ENCODE results near the gene SERPINB10. TPM values are rescaled to one million over a fixed set of nuclear protein-coding genes. Genes with fewer than 3 reads are reported as not detected.

The SERPINB10 gene
- total RNA-seq, 1 experiment from 2014 or later, result not detected

DNA sequence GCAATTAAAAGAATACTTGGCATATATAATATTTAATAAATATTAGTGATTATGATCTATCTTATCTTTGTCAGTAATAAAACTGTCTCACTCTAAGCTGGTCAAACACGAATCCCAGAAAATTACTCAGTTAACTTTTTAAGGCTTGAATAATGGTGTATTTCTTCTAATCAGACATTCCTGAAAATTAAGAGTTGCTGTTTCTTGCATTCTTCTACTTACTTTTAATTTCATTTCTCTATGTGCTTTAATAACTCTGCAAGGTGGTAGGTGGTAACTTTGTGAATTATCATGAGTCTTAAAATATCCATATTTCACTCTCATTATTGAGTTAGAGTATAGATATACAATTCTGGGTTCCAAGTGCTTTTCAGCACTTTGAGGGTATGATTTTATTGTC, 3.1 kb upstream of the SERPINB10 start:
- intact Hi-C loops (cut with micrococcal nuclease), result no loop called here
- no peak for ATAC-seq
- no peak overlapping the region for H3K4me2 ChIP-seq (ENCODE audit: low read length)
- BruUV-seq (replicated peaks), result no TSS peak
- H3K27me3 ChIP-seq (ENCODE audit: insufficient read depth, low read length), result no peaks in the 10 kb centered on the region
- H3K9me3 ChIP-seq (ENCODE audit: control insufficient read depth in 1 of 2, insufficient read depth in 1 of 2, low read depth in 1 of 2, low read length in 2 of 2), result no peaks in the 10 kb centered on the region
- H3K79me2 ChIP-seq (ENCODE audit: insufficient read depth, low read length), result no peaks in the 10 kb centered on the region
- H4K20me1 ChIP-seq (ENCODE audit: insufficient read depth), result no peaks in the 10 kb centered on the region
- ChIA-PET CTCF (no interaction called here), RAD21 (ENCODE audit: low non-redundant PET in 1 of 2, low total read pairs in 2 of 2, uncharacterized antibody in 2 of 2, unreplicated experiment in 2 of 2) (no interaction called here), POLR2A (no interaction called here)
- no peaks in the 10 kb centered on the region for H3K9me2 ChIP-seq (ENCODE audit: insufficient read depth)
- TF ChIP-seq, protein P1, sequence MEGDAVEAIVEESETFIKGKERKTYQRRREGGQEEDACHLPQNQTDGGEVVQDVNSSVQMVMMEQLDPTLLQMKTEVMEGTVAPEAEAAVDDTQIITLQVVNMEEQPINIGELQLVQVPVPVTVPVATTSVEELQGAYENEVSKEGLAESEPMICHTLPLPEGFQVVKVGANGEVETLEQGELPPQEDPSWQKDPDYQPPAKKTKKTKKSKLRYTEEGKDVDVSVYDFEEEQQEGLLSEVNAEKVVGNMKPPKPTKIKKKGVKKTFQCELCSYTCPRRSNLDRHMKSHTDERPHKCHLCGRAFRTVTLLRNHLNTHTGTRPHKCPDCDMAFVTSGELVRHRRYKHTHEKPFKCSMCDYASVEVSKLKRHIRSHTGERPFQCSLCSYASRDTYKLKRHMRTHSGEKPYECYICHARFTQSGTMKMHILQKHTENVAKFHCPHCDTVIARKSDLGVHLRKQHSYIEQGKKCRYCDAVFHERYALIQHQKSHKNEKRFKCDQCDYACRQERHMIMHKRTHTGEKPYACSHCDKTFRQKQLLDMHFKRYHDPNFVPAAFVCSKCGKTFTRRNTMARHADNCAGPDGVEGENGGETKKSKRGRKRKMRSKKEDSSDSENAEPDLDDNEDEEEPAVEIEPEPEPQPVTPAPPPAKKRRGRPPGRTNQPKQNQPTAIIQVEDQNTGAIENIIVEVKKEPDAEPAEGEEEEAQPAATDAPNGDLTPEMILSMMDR (IDR thresholded peaks at IDR 0.05 in 2 of 3, conservative IDR thresholded peaks at IDR 0.05 in 1 of 3; ENCODE audit: borderline replicate concordance in 1 of 3, insufficient read depth in 1 of 3, low read depth in 2 of 3, low read length in 2 of 3), result no peak
- no peak for TF ChIP-seq FOSL1 (IDR thresholded peaks at IDR 0.05; ENCODE audit: low read depth)
- no peak for TF ChIP-seq CBX3 (IDR thresholded peaks at IDR 0.05; ENCODE audit: low read depth)
- TF ChIP-seq EZH2 (IDR thresholded peaks at IDR 0.05), result no peak
- TF ChIP-seq, protein P2, sequence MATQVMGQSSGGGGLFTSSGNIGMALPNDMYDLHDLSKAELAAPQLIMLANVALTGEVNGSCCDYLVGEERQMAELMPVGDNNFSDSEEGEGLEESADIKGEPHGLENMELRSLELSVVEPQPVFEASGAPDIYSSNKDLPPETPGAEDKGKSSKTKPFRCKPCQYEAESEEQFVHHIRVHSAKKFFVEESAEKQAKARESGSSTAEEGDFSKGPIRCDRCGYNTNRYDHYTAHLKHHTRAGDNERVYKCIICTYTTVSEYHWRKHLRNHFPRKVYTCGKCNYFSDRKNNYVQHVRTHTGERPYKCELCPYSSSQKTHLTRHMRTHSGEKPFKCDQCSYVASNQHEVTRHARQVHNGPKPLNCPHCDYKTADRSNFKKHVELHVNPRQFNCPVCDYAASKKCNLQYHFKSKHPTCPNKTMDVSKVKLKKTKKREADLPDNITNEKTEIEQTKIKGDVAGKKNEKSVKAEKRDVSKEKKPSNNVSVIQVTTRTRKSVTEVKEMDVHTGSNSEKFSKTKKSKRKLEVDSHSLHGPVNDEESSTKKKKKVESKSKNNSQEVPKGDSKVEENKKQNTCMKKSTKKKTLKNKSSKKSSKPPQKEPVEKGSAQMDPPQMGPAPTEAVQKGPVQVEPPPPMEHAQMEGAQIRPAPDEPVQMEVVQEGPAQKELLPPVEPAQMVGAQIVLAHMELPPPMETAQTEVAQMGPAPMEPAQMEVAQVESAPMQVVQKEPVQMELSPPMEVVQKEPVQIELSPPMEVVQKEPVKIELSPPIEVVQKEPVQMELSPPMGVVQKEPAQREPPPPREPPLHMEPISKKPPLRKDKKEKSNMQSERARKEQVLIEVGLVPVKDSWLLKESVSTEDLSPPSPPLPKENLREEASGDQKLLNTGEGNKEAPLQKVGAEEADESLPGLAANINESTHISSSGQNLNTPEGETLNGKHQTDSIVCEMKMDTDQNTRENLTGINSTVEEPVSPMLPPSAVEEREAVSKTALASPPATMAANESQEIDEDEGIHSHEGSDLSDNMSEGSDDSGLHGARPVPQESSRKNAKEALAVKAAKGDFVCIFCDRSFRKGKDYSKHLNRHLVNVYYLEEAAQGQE (IDR thresholded peaks at IDR 0.05; ENCODE audit: low read depth), result no peak
- no peak for TF ChIP-seq JUND (IDR thresholded peaks at IDR 0.05)
- TF ChIP-seq EGR1 (IDR thresholded peaks at IDR 0.05; ENCODE audit: low read depth), result no peak
- no peak for TF ChIP-seq SP1 (IDR thresholded peaks at IDR 0.05; ENCODE audit: low read depth)
- TF ChIP-seq SIN3A (IDR thresholded peaks at IDR 0.05; ENCODE audit: low read depth), result no peak
- TF ChIP-seq ZNF274 (IDR thresholded peaks at IDR 0.05; ENCODE audit: low read depth, low read length), result no peak
- TF ChIP-seq ZFX (IDR thresholded peaks at IDR 0.05), result no peak
- TF ChIP-seq, protein P3, sequence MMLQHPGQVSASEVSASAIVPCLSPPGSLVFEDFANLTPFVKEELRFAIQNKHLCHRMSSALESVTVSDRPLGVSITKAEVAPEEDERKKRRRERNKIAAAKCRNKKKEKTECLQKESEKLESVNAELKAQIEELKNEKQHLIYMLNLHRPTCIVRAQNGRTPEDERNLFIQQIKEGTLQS (IDR thresholded peaks at IDR 0.05), result no peak
- TF ChIP-seq, protein P4, sequence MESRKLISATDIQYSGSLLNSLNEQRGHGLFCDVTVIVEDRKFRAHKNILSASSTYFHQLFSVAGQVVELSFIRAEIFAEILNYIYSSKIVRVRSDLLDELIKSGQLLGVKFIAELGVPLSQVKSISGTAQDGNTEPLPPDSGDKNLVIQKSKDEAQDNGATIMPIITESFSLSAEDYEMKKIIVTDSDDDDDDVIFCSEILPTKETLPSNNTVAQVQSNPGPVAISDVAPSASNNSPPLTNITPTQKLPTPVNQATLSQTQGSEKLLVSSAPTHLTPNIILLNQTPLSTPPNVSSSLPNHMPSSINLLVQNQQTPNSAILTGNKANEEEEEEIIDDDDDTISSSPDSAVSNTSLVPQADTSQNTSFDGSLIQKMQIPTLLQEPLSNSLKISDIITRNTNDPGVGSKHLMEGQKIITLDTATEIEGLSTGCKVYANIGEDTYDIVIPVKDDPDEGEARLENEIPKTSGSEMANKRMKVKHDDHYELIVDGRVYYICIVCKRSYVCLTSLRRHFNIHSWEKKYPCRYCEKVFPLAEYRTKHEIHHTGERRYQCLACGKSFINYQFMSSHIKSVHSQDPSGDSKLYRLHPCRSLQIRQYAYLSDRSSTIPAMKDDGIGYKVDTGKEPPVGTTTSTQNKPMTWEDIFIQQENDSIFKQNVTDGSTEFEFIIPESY (IDR thresholded peaks at IDR 0.05; ENCODE audit: extremely low read depth, insufficient replicate concordance, low read length), result no peak
- TF ChIP-seq CEBPB (IDR thresholded peaks at IDR 0.05; ENCODE audit: low read depth), result no peak
- TF ChIP-seq POLR2A (IDR thresholded peaks at IDR 0.05; ENCODE audit: borderline replicate concordance, extremely low read depth, insufficient read depth, insufficient read length), result no peak
- TF ChIP-seq POLR2AphosphoS5 (IDR thresholded peaks at IDR 0.05; ENCODE audit: low read depth, low read length), result no peak
- no peak for TF ChIP-seq SRF (IDR thresholded peaks at IDR 0.05; ENCODE audit: low read depth)
- DNase-seq (ENCODE audit: low read depth, low spot score), result no peak
- no peaks in the 10 kb centered on the region for H3K4me1 ChIP-seq (ENCODE audit: control insufficient read depth in 1 of 2, insufficient read depth in 2 of 2, low read length in 2 of 2)
- H2AFZ ChIP-seq (ENCODE audit: low read depth, low read length, poor library complexity, severe bottlenecking), result no peak overlapping the region
- H3K4me3 ChIP-seq (replicated peaks in 1 of 2; ENCODE audit: low read depth in 1 of 2, low read length in 2 of 2), result no peak overlapping the region
- H3K27ac ChIP-seq (ENCODE audit: low read depth, low read length), result no peak overlapping the region
- no peaks in the 10 kb centered on the region for H3K36me3 ChIP-seq (ENCODE audit: control insufficient read depth in 1 of 2, insufficient read depth in 2 of 2, low read length in 2 of 2)
- H3K9ac ChIP-seq (ENCODE audit: low read length), result no peak overlapping the region
